Measurements from ENCODE around the gene ARID1B.
A peak's percentile ranks its signal among the peaks of the same experiment; 100 is the strongest.

The ARID1B gene

GRCh38 chr6:157117431-157118095 lies 340.4 kb downstream of the ARID1B start:
- DNase-seq, result no peak

- no peak for DNase-seq
Measured at GRCh38 chr6:157119502-157120027, 342.4 kb downstream of the ARID1B start.

GRCh38 chr6:157120534-157121232 lies 343.5 kb downstream of the ARID1B start:
- no peak for DNase-seq

GRCh38 chr6:157121897-157122296 lies 344.7 kb downstream of the ARID1B start:
- DNase-seq, result no peak

GRCh38 chr6:157123234-157123633 lies 346.1 kb downstream of the ARID1B start:
- no peak for DNase-seq

GRCh38 chr6:157124485-157125254 lies 347.5 kb downstream of the ARID1B start:
- no peak for DNase-seq

- no peak for DNase-seq
Measured at GRCh38 chr6:157125531-157125930, 348.4 kb downstream of the ARID1B start.

- no peak for DNase-seq
Measured at GRCh38 chr6:157126183-157127098, 349.3 kb downstream of the ARID1B start.

GRCh38 chr6:157128235-157128775 lies 351.1 kb downstream of the ARID1B start:
- no peak for DNase-seq

GRCh38 chr6:157131250-157131649 lies 354.1 kb downstream of the ARID1B start:
- DNase-seq, result no peak

- no peak for DNase-seq
Measured at GRCh38 chr6:157133856-157134255, 356.7 kb downstream of the ARID1B start.

- no peak for DNase-seq
Measured at GRCh38 chr6:157134402-157135047, 357.3 kb downstream of the ARID1B start.

GRCh38 chr6:157135691-157136090 lies 358.5 kb downstream of the ARID1B start:
- DNase-seq, result no peak

GRCh38 chr6:157137501-157137900 lies 360.3 kb downstream of the ARID1B start:
- no peak for DNase-seq

GRCh38 chr6:157139054-157139708 lies 362.0 kb downstream of the ARID1B start:
- no peak for DNase-seq

- peak; percentile 52 for DNase-seq
Measured at GRCh38 chr6:157143171-157143889, 366.2 kb downstream of the ARID1B start.

GRCh38 chr6:157143890-157144798 lies 367.0 kb downstream of the ARID1B start:
- no peak for DNase-seq

GRCh38 chr6:157144859-157145568 lies 367.8 kb downstream of the ARID1B start:
- DNase-seq, result no peak

All from CD4-positive, alpha-beta T cell treated with Interleukin-10 for 1 hour (primary cell).